Heart right ventricle (tissue), 16 donors: Measurements from ENCODE around the gene ARPIN. TPM values are rescaled to one million over a fixed set of nuclear protein-coding genes. Genes with fewer than 3 reads are reported as not detected.
"Not testable (repeated sequence)": the region's sequence is repeated elsewhere in the genome, so short reads cannot be mapped to it uniquely, and the experiment has no call there.

Experiments used
- ATAC-seq, 8 donors: fragments of 200-7000 bp; cut with Tn5 transposase; one replicate each; pipeline ENCODE4 v1.9.1; 2020; ENCODE audit warnings: mild to moderate bottlenecking in 8 of 8, moderate library complexity in 8 of 8, moderate number of reproducible peaks in 1 of 8
- DNase-seq, 2 donors: peaks; one replicate each; pipeline ENCODE4 v3.0.0-alpha.2; 2020
- H3K27ac ChIP-seq, 10 donors: fragments of 200-600 bp; sonication (generic) in 2 of 10; one replicate each; pipeline versions ENCODE4 v1.5.0 to v1.8.0; 2020 to 2022; ENCODE audit warnings: mild to moderate bottlenecking in 3 of 10
- H3K27me3 ChIP-seq, 7 donors: fragments of 200-600 bp; one replicate each; pipeline ENCODE4 v1.8.0; 2021 to 2022; ENCODE audit warnings: mild to moderate bottlenecking in 2 of 7
- H3K36me3 ChIP-seq, 9 donors: fragments of 200-600 bp; sonication (generic) in 1 of 9; one replicate each; pipeline versions ENCODE4 v1.5.0 to v1.8.0; 2020 to 2022; ENCODE audit warnings: mild to moderate bottlenecking in 2 of 9
- H3K4me1 ChIP-seq, 9 donors: fragments of 200-600 bp; sonication (generic) in 1 of 9; one replicate each; pipeline versions ENCODE4 v1.5.0 to v1.8.0; 2020 to 2022; ENCODE audit warnings: mild to moderate bottlenecking in 4 of 9
- H3K4me3 ChIP-seq, 10 donors: fragments of 200-600 bp; sonication (generic) in 2 of 10; one replicate each; pipeline versions ENCODE4 v1.5.0 to v1.8.0; 2020 to 2022; ENCODE audit warnings: mild to moderate bottlenecking in 7 of 10, moderate library complexity in 2 of 10
- H3K9me3 ChIP-seq, 11 donors: fragments of 200-600 bp in 10 of 11; sonication (generic) in 2 of 11; one replicate each; pipeline versions ENCODE4 v1.5.0 to v1.8.0; 2013 to 2022; ENCODE audit warnings: mild to moderate bottlenecking in 2 of 11, control low read depth in 1 of 11, moderate library complexity in 1 of 11
- WGBS, 2 donors: extraction: QIAGEN DNeasy Blood & Tissue Kit; methylation state at CpG; one replicate each; pipeline ENCODE4 v1.1.7; 2013; ENCODE audit warnings: inconsistent platforms in 1 of 2; 5-methylcytosine and 5-hydroxymethylcytosine counted together
- intact Hi-C, 10 donors: fragments of 100-400 bp; cut with DNase I; formaldehyde crosslinking; loops; one replicate each; pipeline versions ENCODE4 v1.11.1 to v1.14.2; 2022
- long read RNA-seq, 3 donors: library from polyadenylated mRNA; unstranded; transcript quantifications; one replicate each; pipeline ENCODE4 v2.0.0, GENCODE V29; 2020 to 2021
- polyA plus RNA-seq, 2 donors: library from polyadenylated mRNA; stranded (reverse); fragments of 200-250 nt; gene quantifications; one replicate each; pipeline ENCODE4 v1.2.3, GENCODE V29; 2013
- total RNA-seq, 10 donors: library from RNA; stranded (reverse); fragmentation: NEBNext Ultra II Directional in 3 of 10; extraction: Animal tissue kit (Norgen Biotek cat#: 25700) in 3 of 10; gene quantifications; one replicate each; pipeline versions ENCODE4 v1.2.1 to v1.2.4, GENCODE V29; 2021 to 2023
- TF ChIP-seq, protein P1 (sequence below), 9 donors: fragments of 200-600 bp; sonication (generic) in 2 of 9; IDR thresholded peaks; one replicate each; pipeline versions ENCODE4 v1.5.0 to v1.8.0; 2021 to 2022; ENCODE audit warnings: antibody characterized with exemption in 9 of 9, mild to moderate bottlenecking in 5 of 9, moderate library complexity in 1 of 9
- donor health status: Arrhythmogenic right ventricular cardiomyopathy.
- donor health status: ischemic (EF 13 %, LVEDD 7.1; RV severe dilation, severe dysfunction).
- donor health status: healthy with polysubstance abuse.
- donor health status: DM: no; HTN: yes; CAD: no.
- donor health status: DM: no; HTN: no; CAD: no.
- donor health status: ischemic (EF 25% LVEDD 6.9; RV normal size, moderate dysfunction).
- donor health status: ischemic (EF 25% LVEDD 5.7; RV mildly dilated, moderate dysfunction).
- donor health status: healthy.
- donor health status: DM: yes; HTN: yes; CAD: no.
- donor health status: Ischemic cardiomyopathy.
- donor health status: ischemic (EF 35%, LVEDD 5.7; RV mildly dilated, moderate dysfunction).
- donor health status: nonischemic (EF 11% LVEDD 7.7; RV severe dilation, severe dysfunction).
- donor health status: DM: yes; HTN: yes; CAD: no.
- donor health status: PGD.
- donor health status: ischemic (EF 29% LVEDD 5.4; RV normal size, mild dysfunction).
- donor health status: nonischemic (EF 23%, LVEDD 6.1; RV moderate dilation, normal function).

The ARPIN gene
- 10 to 100 TPM in 9 of 10 donors, 1 to 10 TPM in 1; 7.7 to 12.8 (median 11.3) TPM for total RNA-seq
- 1 to 10 TPM; 4.6 to 8.0 TPM for polyA plus RNA-seq
- long read RNA-seq, donor 1, full-length matches to known transcripts: 5 of 18 reads
- long read RNA-seq, donor 1, partial matches to known transcripts: 6 of 18 reads
- long read RNA-seq, donor 1, other reads (novel, unspliced or antisense): 7 of 18 reads
- long read RNA-seq, donor 2, full-length matches to known transcripts: 11 of 26 reads
- long read RNA-seq, donor 2, partial matches to known transcripts: 4 of 26 reads
- long read RNA-seq, donor 2, other reads (novel, unspliced or antisense): 11 of 26 reads
- long read RNA-seq, donor 3, full-length matches to known transcripts: 10 of 16 reads
- long read RNA-seq, donor 3, partial matches to known transcripts: 4 of 16 reads
- long read RNA-seq, donor 3, other reads (novel, unspliced or antisense): 2 of 16 reads

DNA sequence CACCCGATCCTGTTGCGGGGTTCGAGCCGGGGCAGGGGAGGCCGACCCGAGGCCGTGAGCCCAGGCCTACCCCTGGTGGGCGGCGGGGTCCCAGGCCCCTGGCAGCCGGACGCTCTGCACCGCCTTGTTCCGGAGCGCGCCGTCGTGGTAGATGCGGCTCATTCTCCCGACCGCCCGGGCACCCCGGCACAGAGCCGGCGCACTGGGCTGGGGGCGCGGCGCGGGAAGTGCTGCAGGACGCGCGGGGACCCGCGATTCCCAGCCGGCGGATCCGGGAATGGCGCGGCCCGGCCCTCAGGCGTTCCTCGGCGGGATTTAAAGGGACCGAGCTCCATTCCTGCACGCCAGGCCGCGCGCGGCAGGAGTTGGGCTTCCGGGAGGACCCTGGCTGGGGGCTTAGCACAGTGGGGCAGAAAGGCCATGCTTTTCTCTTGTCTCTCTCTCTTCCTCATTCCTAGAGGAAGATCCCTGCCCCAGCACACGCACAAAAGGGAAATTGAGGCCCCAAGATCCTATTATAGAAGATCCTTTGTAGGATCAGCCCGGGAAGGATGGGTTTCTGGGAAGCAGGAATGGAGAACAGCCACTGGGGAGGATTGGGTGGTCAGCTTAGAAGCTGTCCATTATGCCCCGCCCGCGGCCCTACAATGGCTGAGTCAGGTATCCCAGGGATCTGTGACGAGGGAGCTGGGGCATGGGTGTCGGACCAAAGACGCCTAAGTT is at the start of gene ARPIN:
Gene ARPIN, minus strand, starts transcription at position 279 of the 723 bp plus-strand sequence. Its CDS starts 117 bp downstream, at position 162.
- peaks cover 5 to 24% (median 16%) of the 10 kb centered on the region in 9 donors for H3K4me1 ChIP-seq
- no peaks in the 10 kb centered on the region for H3K9me3 ChIP-seq
- peak within 1 kb of the TSS in 9 of 10 donors; percentile 76 to 89 (median 81) for H3K27ac ChIP-seq
- intact Hi-C loops: loop anchor here in 4 of 10 donors (5.0 to 10.0 kb wide), 3 partner anchors 54 to 159 kb away; partner anchors contain the start of gene ZNF710 (in 1 of the 4)
- peak within 1 kb of the TSS; percentile 53 to 95 (median 81) for H3K4me3 ChIP-seq
- H3K27me3 ChIP-seq: peaks cover 0 to 9% (median 0%) of the 10 kb centered on the region in 7 donors
- TF ChIP-seq, protein P1, sequence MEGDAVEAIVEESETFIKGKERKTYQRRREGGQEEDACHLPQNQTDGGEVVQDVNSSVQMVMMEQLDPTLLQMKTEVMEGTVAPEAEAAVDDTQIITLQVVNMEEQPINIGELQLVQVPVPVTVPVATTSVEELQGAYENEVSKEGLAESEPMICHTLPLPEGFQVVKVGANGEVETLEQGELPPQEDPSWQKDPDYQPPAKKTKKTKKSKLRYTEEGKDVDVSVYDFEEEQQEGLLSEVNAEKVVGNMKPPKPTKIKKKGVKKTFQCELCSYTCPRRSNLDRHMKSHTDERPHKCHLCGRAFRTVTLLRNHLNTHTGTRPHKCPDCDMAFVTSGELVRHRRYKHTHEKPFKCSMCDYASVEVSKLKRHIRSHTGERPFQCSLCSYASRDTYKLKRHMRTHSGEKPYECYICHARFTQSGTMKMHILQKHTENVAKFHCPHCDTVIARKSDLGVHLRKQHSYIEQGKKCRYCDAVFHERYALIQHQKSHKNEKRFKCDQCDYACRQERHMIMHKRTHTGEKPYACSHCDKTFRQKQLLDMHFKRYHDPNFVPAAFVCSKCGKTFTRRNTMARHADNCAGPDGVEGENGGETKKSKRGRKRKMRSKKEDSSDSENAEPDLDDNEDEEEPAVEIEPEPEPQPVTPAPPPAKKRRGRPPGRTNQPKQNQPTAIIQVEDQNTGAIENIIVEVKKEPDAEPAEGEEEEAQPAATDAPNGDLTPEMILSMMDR (IDR thresholded peaks at IDR 0.05): peak in 2 of 9 donors; percentile 6 to 10
- DNase-seq: peak; percentile 56 to 72
- peaks cover 0 to 29% (median 2%) of the 10 kb centered on the region in 9 donors for H3K36me3 ChIP-seq
- WGBS, 2 donors: 5 to 8% methylated on average over 57 of the region's 57 CpGs
- peak; percentile 81 to 93 (median 90) for ATAC-seq

DNA sequence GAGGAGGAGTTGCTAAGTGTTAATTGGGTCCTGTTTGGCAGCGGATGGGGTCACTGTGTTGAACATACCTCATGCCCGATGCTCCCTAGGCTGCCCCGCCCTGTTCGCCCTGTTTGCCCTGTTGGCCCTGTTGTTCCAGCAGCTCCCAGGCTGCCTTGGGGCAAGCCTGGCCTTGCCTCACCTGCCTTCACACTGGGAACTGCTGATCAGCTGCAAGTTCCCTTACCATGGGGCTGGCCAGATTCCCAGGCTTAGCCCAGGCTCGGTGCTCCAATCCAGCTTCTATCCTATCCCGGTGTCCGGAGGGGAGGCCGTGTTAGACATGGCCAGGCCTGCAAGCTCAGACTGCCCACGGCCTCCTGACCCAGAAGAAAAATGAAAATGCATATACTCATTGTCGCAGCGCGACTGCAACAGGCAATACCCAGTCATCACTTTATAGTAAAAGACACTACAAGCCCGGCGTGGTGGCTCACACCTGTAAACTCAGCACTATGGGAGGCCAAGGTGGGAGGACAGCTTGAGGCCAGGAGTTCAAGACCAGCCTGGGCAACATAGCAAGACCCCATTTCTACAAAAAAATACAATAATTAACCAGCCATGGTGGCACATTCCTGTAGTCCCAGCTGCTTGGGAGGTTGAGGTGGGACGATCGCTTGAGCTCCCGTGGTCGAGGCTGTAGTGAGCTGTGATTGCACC is 45.5 kb upstream of the ARPIN start:
- no peak overlapping the region for H3K4me3 ChIP-seq
- no peaks in the 10 kb centered on the region for H3K36me3 ChIP-seq
- TF ChIP-seq, protein P1 (IDR thresholded peaks at IDR 0.05): no peak
- H3K4me1 ChIP-seq: peaks cover 0 to 4% (median 0%) of the 10 kb centered on the region in 9 donors
- intact Hi-C loops: no loop called here
- ATAC-seq (peak in 1 of 8 donors; percentile 11), DNase-seq (no peak)
- H3K9me3 ChIP-seq: no peaks in the 10 kb centered on the region
- 90 to 93% methylated on average over 18 of the region's 18 CpGs for WGBS, 2 donors
- H3K27me3 ChIP-seq: no peaks in the 10 kb centered on the region
- no peak overlapping the region for H3K27ac ChIP-seq

DNA sequence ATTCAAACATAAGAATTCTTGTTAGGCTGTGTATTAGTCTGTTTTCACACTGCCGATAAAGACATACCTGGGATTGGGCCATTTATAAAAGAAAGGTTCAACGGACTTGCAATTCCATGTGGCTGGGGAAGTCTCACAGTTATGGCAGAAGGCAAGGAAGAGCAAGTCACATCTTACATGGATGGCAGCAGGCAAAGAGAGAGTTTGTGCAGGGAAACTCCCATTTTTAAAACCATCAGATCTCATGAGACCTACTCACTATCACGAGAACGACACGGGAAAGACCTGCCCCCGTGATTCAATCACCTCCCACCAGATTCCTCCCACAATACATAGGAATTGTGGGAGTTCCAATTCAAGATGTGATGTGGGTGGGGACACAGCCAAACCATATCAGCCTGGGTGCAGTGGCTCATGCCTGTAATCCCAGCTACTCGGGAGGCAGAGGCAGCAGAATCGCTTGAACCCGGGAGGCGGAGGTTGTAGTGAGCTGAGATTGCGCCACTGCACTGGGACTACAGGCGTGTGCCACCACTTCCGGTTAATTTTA is 42.8 kb upstream of the ARPIN start:
- H3K9me3 ChIP-seq, H3K27me3 ChIP-seq, ATAC-seq, H3K27ac ChIP-seq, H3K36me3 ChIP-seq, DNase-seq, intact Hi-C loops, H3K4me3 ChIP-seq, H3K4me1 ChIP-seq: not testable (repeated sequence)
- WGBS, 2 donors: 84 to 88% methylated on average over 13 of the region's 13 CpGs

DNA sequence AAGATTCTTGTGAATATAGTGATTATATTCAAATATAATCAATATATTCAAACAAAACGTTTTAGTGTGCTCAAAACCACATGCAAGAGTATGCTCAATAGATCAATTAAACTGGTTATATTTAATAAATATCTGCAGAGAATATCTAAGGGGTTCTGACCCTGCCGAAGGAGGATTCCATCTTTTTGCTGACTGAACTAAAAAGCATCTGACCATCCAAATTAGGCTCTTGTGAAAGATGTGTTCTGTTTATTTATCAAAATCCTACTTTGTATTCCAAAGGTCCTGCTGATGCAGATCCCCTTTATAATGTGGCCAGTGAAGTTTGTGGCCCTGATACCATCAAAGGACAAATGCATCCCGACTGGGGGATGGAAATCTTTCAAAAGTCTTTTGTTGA is 41.8 kb upstream of the ARPIN start:
- no peak overlapping the region for H3K27ac ChIP-seq
- no peaks in the 10 kb centered on the region for H3K27me3 ChIP-seq

More for the DNA sequence above, 41.8 kb upstream of the ARPIN start:
- TF ChIP-seq, protein P1 (IDR thresholded peaks at IDR 0.05): no peak
- Histone ChIP-seq H3K4me3 (no peak overlapping the region), H3K4me1 (no peaks in the 10 kb centered on the region), H3K36me3 (no peaks in the 10 kb centered on the region), H3K9me3 (no peaks in the 10 kb centered on the region)
- intact Hi-C loops: no loop called here
- WGBS, 2 donors: 58 to 70% methylated on average over 3 of the region's 3 CpGs
- no peak for ATAC-seq
- DNase-seq: no peak
